Psoas muscle (tissue), 8 donors: ENCODE measurements around the gene MLLT3. TPM values are rescaled to one million over a fixed set of nuclear protein-coding genes. Genes with fewer than 3 reads are reported as not detected.

Experiments
- ATAC-seq, 4 donors: fragments of 200-7000 bp; cut with Tn5 transposase; one replicate each; pipeline ENCODE4 v1.9.1; 2020; ENCODE audit warnings: moderate library complexity in 3 of 4, mild to moderate bottlenecking in 2 of 4
- DNase-seq, 2 donors: peaks; one replicate each; pipeline ENCODE4 v3.0.0-alpha.2; 2020
- H3K27ac ChIP-seq: fragments of 200-600 bp; one replicate; pipeline ENCODE4 v1.8.0; 2022
- H3K27me3 ChIP-seq, 3 donors: fragments of 200-600 bp in 1 of 3; one replicate each; pipeline versions ENCODE4 v1.6.1 to v1.8.0; 2013 to 2022; ENCODE audit warnings: low read length in 2 of 3, mild to moderate bottlenecking in 2 of 3, moderate library complexity in 1 of 3; ENCODE audit not compliant: insufficient read depth in 3 of 3
- H3K36me3 ChIP-seq, 2 donors: fragments of 200-600 bp in 1 of 2; one replicate each; pipeline versions ENCODE4 v1.6.1 to v1.8.0; 2013 to 2022; ENCODE audit warnings: low read depth in 1 of 2, mild to moderate bottlenecking in 1 of 2, moderate library complexity in 1 of 2; ENCODE audit not compliant: insufficient read depth in 1 of 2
- H3K4me1 ChIP-seq: fragments of 200-600 bp; one replicate; pipeline ENCODE4 v1.8.0; 2022
- H3K4me3 ChIP-seq: fragments of 200-600 bp; one replicate; pipeline ENCODE4 v1.8.0; 2022; ENCODE audit warnings: mild to moderate bottlenecking
- H3K9me3 ChIP-seq: fragments of 200-600 bp; one replicate; pipeline ENCODE4 v1.8.0; 2022
- CTCF ChIP-seq: fragments of 200-600 bp; IDR thresholded peaks from one replicate; pipeline ENCODE4 v1.8.0; 2022; ENCODE audit warnings: antibody characterized with exemption
- WGBS, 3 donors: extraction: QIAGEN DNeasy Blood & Tissue Kit; methylation state at CpG; one replicate each; pipeline versions ENCODE4 v1.1.6 to v1.1.7; 2013; 5-methylcytosine and 5-hydroxymethylcytosine counted together
- intact Hi-C, 2 donors: fragments of 100-400 bp; cut with DNase I; formaldehyde crosslinking; loops; one replicate each; pipeline versions ENCODE4 v1.11.0 to v1.14.2; 2022
- polyA plus RNA-seq, 3 donors: library from polyadenylated mRNA; stranded (reverse); fragments of 200-250 nt; gene quantifications; one replicate each; pipeline ENCODE4 v1.2.3, GENCODE V29; 2013
- total RNA-seq, 4 donors: library from RNA; stranded (reverse); fragmentation: NEBNext Ultra II Directional in 2 of 4; extraction: Animal tissue kit (Norgen Biotek cat#: 25700) in 2 of 4; gene quantifications; one replicate each; pipeline versions ENCODE4 v1.2.1 to v1.2.4, GENCODE V29; 2021 to 2023
- donor health status: healthy with polysubstance abuse.
- donor health status: DM: no; HTN: no; CAD: no; lungs with moderate emphysema.
- donor health status: Bipolar disorder and iron deficiency.
- donor health status: healthy.
- donor health status: DM: yes; HTN: yes; CAD: no.
- donor health status: DM: no; HTN: no; CAD: no.
- donor health status: DM: no; HTN: no; CAD: no.
- donor health status: DM: yes; HTN: yes; CAD: no.

MLLT3 gene
- total and polyA plus RNA-seq, 7 donors: 1.2 to 9.8 (median 3.3) TPM

- 88 to 93% (median 91%) methylated on average over 2 of the region's 2 CpGs for WGBS, 3 donors
- Histone ChIP-seq H3K27me3 (no peaks in the 10 kb centered on the region), H3K9me3 (no peaks in the 10 kb centered on the region), H3K27ac (no peak overlapping the region), H3K36me3 (no peaks in the 10 kb centered on the region), H3K4me1 (peaks cover 8% of the 10 kb centered on the region), H3K4me3 (no peak overlapping the region)
- ATAC-seq: no peak
- DNase-seq: no peak
- intact Hi-C loops: no loop called here
- TF ChIP-seq CTCF: no peak
Observed at GRCh38 chr9:20379804-20380225, 242.5 kb downstream of the MLLT3 start.

GRCh38 chr9:20378851-20379250, 243.4 kb downstream of the MLLT3 start:
- no peak for ATAC-seq

GRCh38 chr9:20377790-20378189, 244.5 kb downstream of the MLLT3 start:
- Histone ChIP-seq H3K4me3 (no peak overlapping the region), H3K27me3 (no peaks in the 10 kb centered on the region), H3K4me1 (peaks cover 8% of the 10 kb centered on the region), H3K27ac (no peak overlapping the region), H3K9me3 (no peaks in the 10 kb centered on the region), H3K36me3 (no peaks in the 10 kb centered on the region)
- no peak for TF ChIP-seq CTCF
- no peak for ATAC-seq
- intact Hi-C loops: no loop called here
- no peak for DNase-seq

More at GRCh38 chr9:20378851-20379250, 243.4 kb downstream of the MLLT3 start:
- DNase-seq: no peak
- H3K27me3 ChIP-seq: no peaks in the 10 kb centered on the region
- no peak overlapping the region for H3K4me3 ChIP-seq
- WGBS, 3 donors: 69 to 82% (median 69%) methylated on average over 3 of the region's 3 CpGs
- H3K9me3 ChIP-seq: no peaks in the 10 kb centered on the region
- TF ChIP-seq CTCF: no peak
- H3K36me3 ChIP-seq: no peaks in the 10 kb centered on the region
- peaks cover 8% of the 10 kb centered on the region for H3K4me1 ChIP-seq
- no peak overlapping the region for H3K27ac ChIP-seq
- intact Hi-C loops: no loop called here

GRCh38 chr9:20376731-20377375, 245.4 kb downstream of the MLLT3 start:
- H3K9me3 ChIP-seq: no peaks in the 10 kb centered on the region
- intact Hi-C loops: no loop called here
- H3K27ac ChIP-seq: no peak overlapping the region
- no peaks in the 10 kb centered on the region for H3K27me3 ChIP-seq
- H3K4me3 ChIP-seq: no peak overlapping the region
- ATAC-seq (no peak), DNase-seq (no peak)
- H3K4me1 ChIP-seq: peaks cover 5% of the 10 kb centered on the region
- 66 to 73% (median 67%) methylated on average over 4 of the region's 4 CpGs for WGBS, 3 donors
- TF ChIP-seq CTCF: no peak
- no peaks in the 10 kb centered on the region for H3K36me3 ChIP-seq

- H3K4me1 ChIP-seq: no peaks in the 10 kb centered on the region
- DNase-seq (no peak), ATAC-seq (no peak)
- TF ChIP-seq CTCF: no peak
- intact Hi-C loops: no loop called here
- WGBS, 3 donors: 90 to 92% (median 91%) methylated on average over 4 of the region's 4 CpGs
- H3K27me3 ChIP-seq: no peaks in the 10 kb centered on the region
- no peaks in the 10 kb centered on the region for H3K36me3 ChIP-seq
- H3K4me3 ChIP-seq: no peak overlapping the region
- H3K9me3 ChIP-seq: no peaks in the 10 kb centered on the region
- no peak overlapping the region for H3K27ac ChIP-seq
Observed at GRCh38 chr9:20376042-20376441, 246.3 kb downstream of the MLLT3 start.
